IMR-90 (cell line): ENCODE measurements around the gene PIP5K1B.

Source experiments
- BHLHE40 ChIP-seq: fragments of 150-350 bp; IDR thresholded peaks from 2 replicates; pipeline ENCODE4 v1.6.1; 2016; ENCODE audit warnings: mild to moderate bottlenecking, low read depth, low read length
- CEBPB ChIP-seq: IDR thresholded peaks from 2 replicates; pipeline ENCODE4 v1.6.1; 2012; ENCODE audit warnings: low read depth, low read length, improper control_type of control experiment
- ELK1 ChIP-seq: fragments of 150-350 bp; IDR thresholded peaks from 2 replicates; pipeline ENCODE4 v1.6.1; 2016; ENCODE audit warnings: low read depth, mild to moderate bottlenecking, low read length, moderate library complexity, borderline replicate concordance
- FOS ChIP-seq: fragments of 150-350 bp; IDR thresholded peaks from 2 replicates; pipeline ENCODE4 v1.6.1; 2016; ENCODE audit warnings: low read depth, low read length
- MAFK ChIP-seq: IDR thresholded peaks from 2 replicates; pipeline ENCODE4 v1.6.1; 2012; ENCODE audit warnings: low read depth, low read length, improper control_type of control experiment
- MXI1 ChIP-seq: IDR thresholded peaks from 2 replicates; pipeline ENCODE4 v1.6.1; 2012; ENCODE audit warnings: low read depth, mild to moderate bottlenecking, low read length, moderate library complexity, borderline replicate concordance
- POLR2A ChIP-seq: IDR thresholded peaks from 2 replicates; pipeline ENCODE4 v1.6.1; 2012; ENCODE audit warnings: mild to moderate bottlenecking, low read depth, low read length
- RAD21 ChIP-seq: IDR thresholded peaks from 2 replicates; pipeline ENCODE4 v1.6.1; 2012; ENCODE audit warnings: low read length, improper control_type of control experiment
- RFX5 ChIP-seq: IDR thresholded peaks from 2 replicates; pipeline ENCODE4 v1.8.0; 2012; ENCODE audit warnings: low read depth, mild to moderate bottlenecking, low read length, moderate library complexity
- TF ChIP-seq, protein P1 (sequence below): conservative IDR thresholded peaks from 2 replicates; pipeline ENCODE4 v1.5.1; 2012; ENCODE audit warnings: mild to moderate bottlenecking, low read depth, low read length, improper control_type of control experiment
- TF ChIP-seq, protein P2 (sequence below): fragments of 150-350 bp; IDR thresholded peaks from 2 replicates; pipeline ENCODE4 v1.6.1; 2017; ENCODE audit warnings: mild to moderate bottlenecking, antibody characterized with exemption, low read length, low read depth

GRCh38 chr9:68974901-68975300 lies 269.9 kb downstream of the PIP5K1B start:
- TF ChIP-seq, protein P1, sequence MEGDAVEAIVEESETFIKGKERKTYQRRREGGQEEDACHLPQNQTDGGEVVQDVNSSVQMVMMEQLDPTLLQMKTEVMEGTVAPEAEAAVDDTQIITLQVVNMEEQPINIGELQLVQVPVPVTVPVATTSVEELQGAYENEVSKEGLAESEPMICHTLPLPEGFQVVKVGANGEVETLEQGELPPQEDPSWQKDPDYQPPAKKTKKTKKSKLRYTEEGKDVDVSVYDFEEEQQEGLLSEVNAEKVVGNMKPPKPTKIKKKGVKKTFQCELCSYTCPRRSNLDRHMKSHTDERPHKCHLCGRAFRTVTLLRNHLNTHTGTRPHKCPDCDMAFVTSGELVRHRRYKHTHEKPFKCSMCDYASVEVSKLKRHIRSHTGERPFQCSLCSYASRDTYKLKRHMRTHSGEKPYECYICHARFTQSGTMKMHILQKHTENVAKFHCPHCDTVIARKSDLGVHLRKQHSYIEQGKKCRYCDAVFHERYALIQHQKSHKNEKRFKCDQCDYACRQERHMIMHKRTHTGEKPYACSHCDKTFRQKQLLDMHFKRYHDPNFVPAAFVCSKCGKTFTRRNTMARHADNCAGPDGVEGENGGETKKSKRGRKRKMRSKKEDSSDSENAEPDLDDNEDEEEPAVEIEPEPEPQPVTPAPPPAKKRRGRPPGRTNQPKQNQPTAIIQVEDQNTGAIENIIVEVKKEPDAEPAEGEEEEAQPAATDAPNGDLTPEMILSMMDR = no peak
- TF ChIP-seq RAD21 = no peak
- TF ChIP-seq, protein P2, sequence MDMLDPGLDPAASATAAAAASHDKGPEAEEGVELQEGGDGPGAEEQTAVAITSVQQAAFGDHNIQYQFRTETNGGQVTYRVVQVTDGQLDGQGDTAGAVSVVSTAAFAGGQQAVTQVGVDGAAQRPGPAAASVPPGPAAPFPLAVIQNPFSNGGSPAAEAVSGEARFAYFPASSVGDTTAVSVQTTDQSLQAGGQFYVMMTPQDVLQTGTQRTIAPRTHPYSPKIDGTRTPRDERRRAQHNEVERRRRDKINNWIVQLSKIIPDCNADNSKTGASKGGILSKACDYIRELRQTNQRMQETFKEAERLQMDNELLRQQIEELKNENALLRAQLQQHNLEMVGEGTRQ = no peak
- no peak for TF ChIP-seq POLR2A
- no peak for TF ChIP-seq CEBPB
- no peak for TF ChIP-seq RFX5
- TF ChIP-seq ELK1 = no peak
- no peak for TF ChIP-seq BHLHE40
- TF ChIP-seq MAFK = no peak
- TF ChIP-seq MXI1 = no peak
- no peak for TF ChIP-seq FOS
